ENCODE measurements around the gene SLC15A4. TPM values are rescaled to one million over a fixed set of nuclear protein-coding genes. Genes with fewer than 3 reads are reported as not detected.
"Not testable (repeated sequence)": the region's sequence is repeated elsewhere in the genome, so short reads cannot be mapped to it uniquely, and the experiment has no call there.

The SLC15A4 gene
- total RNA-seq, 4 donors from 2014 or later: 37.5 to 43.0 (median 39.6) TPM

GRCh38 chr12:128842579-128842978 is 18.8 kb upstream of the SLC15A4 start:
- TF ChIP-seq EP300 (IDR thresholded peaks at IDR 0.05) (no peak), CTCF (IDR thresholded peaks at IDR 0.05) (no peak), POLR2A (IDR thresholded peaks at IDR 0.05; ENCODE audit: low read depth) (no peak), POLR2AphosphoS5 (IDR thresholded peaks at IDR 0.05) (no peak)
- Histone ChIP-seq H3K27me3 (no peaks in the 10 kb centered on the region), H3K9me3 (no peaks in the 10 kb centered on the region), H3K36me3 (no peaks in the 10 kb centered on the region), H3K27ac (replicated peaks in 1 of 4) (no peak overlapping the region), H3K4me1 (no peaks in the 10 kb centered on the region), H3K4me3 (no peak overlapping the region)
- intact Hi-C loops (cut with DNase I): no loop called here
- WGBS: 88% methylated on average over 11 of the region's 11 CpGs
- DNase-seq (ENCODE audit: extremely low spot score): no peak

- H3K4me1 ChIP-seq: no peaks in the 10 kb centered on the region
- no peaks in the 10 kb centered on the region for H3K9me3 ChIP-seq
- H3K4me3 ChIP-seq: no peak overlapping the region
- H3K27ac ChIP-seq (replicated peaks in 1 of 4): no peak overlapping the region
- TF ChIP-seq CTCF (IDR thresholded peaks at IDR 0.05): no peak
- TF ChIP-seq EP300 (IDR thresholded peaks at IDR 0.05): no peak
- TF ChIP-seq POLR2AphosphoS5 (IDR thresholded peaks at IDR 0.05): no peak
- no peak for TF ChIP-seq POLR2A (IDR thresholded peaks at IDR 0.05; ENCODE audit: low read depth)
- H3K27me3 ChIP-seq: no peaks in the 10 kb centered on the region
- WGBS: 40% methylated on average over 8 of the region's 8 CpGs
- H3K36me3 ChIP-seq: no peaks in the 10 kb centered on the region
- intact Hi-C loops (cut with DNase I): no loop called here
- DNase-seq (ENCODE audit: extremely low spot score): no peak
Measured at GRCh38 chr12:128840862-128841468, 17.2 kb upstream of the SLC15A4 start.

GRCh38 chr12:128839885-128840284 is 16.1 kb upstream of the SLC15A4 start:
- DNase-seq (ENCODE audit: extremely low spot score); H3K4me1 ChIP-seq; intact Hi-C loops (cut with DNase I); H3K27ac ChIP-seq (replicated peaks in 1 of 4); H3K4me3 ChIP-seq; H3K9me3 ChIP-seq; H3K27me3 ChIP-seq; H3K36me3 ChIP-seq: not testable (repeated sequence)
- WGBS: 76% methylated on average over 12 of the region's 12 CpGs

- DNase-seq (ENCODE audit: extremely low spot score): no peak
- WGBS: 94% methylated on average over 10 of the region's 10 CpGs
- intact Hi-C loops (cut with DNase I): no loop called here
- Histone ChIP-seq H3K4me3 (no peak overlapping the region), H3K36me3 (no peaks in the 10 kb centered on the region), H3K27ac (replicated peaks in 1 of 4) (no peak overlapping the region), H3K4me1 (no peaks in the 10 kb centered on the region), H3K27me3 (no peaks in the 10 kb centered on the region), H3K9me3 (no peaks in the 10 kb centered on the region)
- TF ChIP-seq POLR2A (IDR thresholded peaks at IDR 0.05; ENCODE audit: low read depth) (no peak), EP300 (IDR thresholded peaks at IDR 0.05) (no peak), CTCF (IDR thresholded peaks at IDR 0.05) (no peak), POLR2AphosphoS5 (IDR thresholded peaks at IDR 0.05) (no peak)
Measured at GRCh38 chr12:128833418-128833817, 9.7 kb upstream of the SLC15A4 start.

GRCh38 chr12:128830505-128830893 is 6.7 kb upstream of the SLC15A4 start:
- DNase-seq (ENCODE audit: extremely low spot score): no peak
- Histone ChIP-seq H3K36me3 (peaks cover 0 to 3% (median 0%) of the 10 kb centered on the region in 4 donors), H3K4me1 (no peaks in the 10 kb centered on the region), H3K27ac (replicated peaks in 1 of 4) (no peak overlapping the region), H3K9me3 (peaks cover 0 to 5% (median 0%) of the 10 kb centered on the region in 4 donors), H3K27me3 (no peaks in the 10 kb centered on the region), H3K4me3 (no peak overlapping the region)
- TF ChIP-seq EP300 (IDR thresholded peaks at IDR 0.05) (no peak), POLR2A (IDR thresholded peaks at IDR 0.05; ENCODE audit: low read depth) (no peak), POLR2AphosphoS5 (IDR thresholded peaks at IDR 0.05) (no peak), CTCF (IDR thresholded peaks at IDR 0.05) (no peak)
- intact Hi-C loops (cut with DNase I): no loop called here
- WGBS: 68% methylated on average over 7 of the region's 7 CpGs
